ENCODE results near the gene KRT12. TPM values are rescaled to one million over a fixed set of nuclear protein-coding genes. Genes with fewer than 3 reads are reported as not detected.

KRT12 gene
- total and polyA plus RNA-seq, 9 of the 15 experiments (the other 6 are each of a cell fraction or from before 2014, with no cell fraction given) = 0.18 to 7.0 (median 2.2) TPM

DNA sequence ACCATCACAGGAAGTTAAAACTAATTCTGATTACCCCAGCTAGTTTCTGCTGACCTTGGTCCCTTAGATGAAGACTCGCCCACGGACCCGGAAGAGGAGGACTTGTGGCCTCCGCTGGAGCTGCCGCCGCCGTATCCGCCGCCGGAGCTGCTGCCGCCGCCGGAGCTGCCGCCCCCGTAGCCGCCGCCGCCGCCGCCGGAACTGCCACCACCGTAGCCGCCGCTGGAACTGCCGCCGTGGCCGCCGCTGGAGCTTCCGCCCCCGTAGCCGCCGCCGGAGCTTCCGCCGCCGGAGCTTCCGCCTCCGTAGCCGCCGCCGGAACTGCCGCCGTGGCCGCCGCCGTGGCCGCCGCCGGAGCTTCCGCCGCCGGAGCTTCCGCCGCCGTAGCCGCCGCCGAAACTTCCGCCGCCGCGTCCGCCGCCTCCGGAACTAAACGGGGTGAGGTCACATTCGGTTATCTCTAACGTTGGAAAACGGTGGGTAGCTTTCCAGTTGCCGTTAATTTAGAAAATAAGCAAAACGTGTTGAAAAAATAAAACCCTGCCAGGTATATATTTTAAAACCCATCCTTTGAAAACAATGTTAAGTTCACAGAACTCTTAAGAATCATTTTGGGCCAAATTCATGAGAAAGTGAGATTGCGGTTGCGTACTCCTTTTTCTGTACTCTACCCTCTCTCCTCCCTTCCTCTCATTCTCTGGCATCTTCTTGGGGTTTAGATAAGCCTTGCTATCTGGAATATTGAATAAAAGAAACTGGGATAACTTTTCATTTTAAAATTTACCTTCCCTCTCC is 48.1 kb downstream of the KRT12 start (continued):
- no peak for TF ChIP-seq SP1 (CRISPR knock-in tag; IDR thresholded peaks at IDR 0.05)
- no peak for TF ChIP-seq PHF20 (IDR thresholded peaks at IDR 0.05; ENCODE audit: partially characterized antibody)
- no peak for TF ChIP-seq SMC3 (conservative IDR thresholded peaks at IDR 0.05; ENCODE audit: insufficient read depth, low read depth, low read length)
- no peak for TF ChIP-seq MED1 (CRISPR knock-in tag; IDR thresholded peaks at IDR 0.05; ENCODE audit: borderline replicate concordance)
- TF ChIP-seq FOXK2 (conservative IDR thresholded peaks at IDR 0.05 in 1 of 2, IDR thresholded peaks at IDR 0.05 in 1 of 2; ENCODE audit: low read depth in 2 of 2) = no peak; a peak in 1 of 4 replicates
- TF ChIP-seq ZNF140 (CRISPR knock-in tag; IDR thresholded peaks at IDR 0.05) = no peak
- TF ChIP-seq, protein P1, sequence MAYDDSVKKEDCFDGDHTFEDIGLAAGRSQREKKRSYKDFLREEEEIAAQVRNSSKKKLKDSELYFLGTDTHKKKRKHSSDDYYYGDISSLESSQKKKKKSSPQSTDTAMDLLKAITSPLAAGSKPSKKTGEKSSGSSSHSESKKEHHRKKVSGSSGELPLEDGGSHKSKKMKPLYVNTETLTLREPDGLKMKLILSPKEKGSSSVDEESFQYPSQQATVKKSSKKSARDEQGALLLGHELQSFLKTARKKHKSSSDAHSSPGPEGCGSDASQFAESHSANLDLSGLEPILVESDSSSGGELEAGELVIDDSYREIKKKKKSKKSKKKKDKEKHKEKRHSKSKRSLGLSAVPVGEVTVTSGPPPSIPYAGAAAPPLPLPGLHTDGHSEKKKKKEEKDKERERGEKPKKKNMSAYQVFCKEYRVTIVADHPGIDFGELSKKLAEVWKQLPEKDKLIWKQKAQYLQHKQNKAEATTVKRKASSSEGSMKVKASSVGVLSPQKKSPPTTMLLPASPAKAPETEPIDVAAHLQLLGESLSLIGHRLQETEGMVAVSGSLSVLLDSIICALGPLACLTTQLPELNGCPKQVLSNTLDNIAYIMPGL (CRISPR knock-in tag; IDR thresholded peaks at IDR 0.05) = no peak
- no peak for TF ChIP-seq ZBED1 (IDR thresholded peaks at IDR 0.05)
- TF ChIP-seq KDM4B (IDR thresholded peaks at IDR 0.05; ENCODE audit: borderline replicate concordance in 2 of 2, low read depth in 1 of 2) = no peak
- 0 out of 4 replicates have a peak, but pooled peaks of 1 of the 2 experiments have one; percentile 36 for TF ChIP-seq SRF (CRISPR knock-in tag; IDR thresholded peaks at IDR 0.05)
- TF ChIP-seq RBBP5 (IDR thresholded peaks at IDR 0.05; ENCODE audit: borderline replicate concordance, insufficient read depth, low read length, poor library complexity, severe bottlenecking) = no peak
- TF ChIP-seq, protein P2, sequence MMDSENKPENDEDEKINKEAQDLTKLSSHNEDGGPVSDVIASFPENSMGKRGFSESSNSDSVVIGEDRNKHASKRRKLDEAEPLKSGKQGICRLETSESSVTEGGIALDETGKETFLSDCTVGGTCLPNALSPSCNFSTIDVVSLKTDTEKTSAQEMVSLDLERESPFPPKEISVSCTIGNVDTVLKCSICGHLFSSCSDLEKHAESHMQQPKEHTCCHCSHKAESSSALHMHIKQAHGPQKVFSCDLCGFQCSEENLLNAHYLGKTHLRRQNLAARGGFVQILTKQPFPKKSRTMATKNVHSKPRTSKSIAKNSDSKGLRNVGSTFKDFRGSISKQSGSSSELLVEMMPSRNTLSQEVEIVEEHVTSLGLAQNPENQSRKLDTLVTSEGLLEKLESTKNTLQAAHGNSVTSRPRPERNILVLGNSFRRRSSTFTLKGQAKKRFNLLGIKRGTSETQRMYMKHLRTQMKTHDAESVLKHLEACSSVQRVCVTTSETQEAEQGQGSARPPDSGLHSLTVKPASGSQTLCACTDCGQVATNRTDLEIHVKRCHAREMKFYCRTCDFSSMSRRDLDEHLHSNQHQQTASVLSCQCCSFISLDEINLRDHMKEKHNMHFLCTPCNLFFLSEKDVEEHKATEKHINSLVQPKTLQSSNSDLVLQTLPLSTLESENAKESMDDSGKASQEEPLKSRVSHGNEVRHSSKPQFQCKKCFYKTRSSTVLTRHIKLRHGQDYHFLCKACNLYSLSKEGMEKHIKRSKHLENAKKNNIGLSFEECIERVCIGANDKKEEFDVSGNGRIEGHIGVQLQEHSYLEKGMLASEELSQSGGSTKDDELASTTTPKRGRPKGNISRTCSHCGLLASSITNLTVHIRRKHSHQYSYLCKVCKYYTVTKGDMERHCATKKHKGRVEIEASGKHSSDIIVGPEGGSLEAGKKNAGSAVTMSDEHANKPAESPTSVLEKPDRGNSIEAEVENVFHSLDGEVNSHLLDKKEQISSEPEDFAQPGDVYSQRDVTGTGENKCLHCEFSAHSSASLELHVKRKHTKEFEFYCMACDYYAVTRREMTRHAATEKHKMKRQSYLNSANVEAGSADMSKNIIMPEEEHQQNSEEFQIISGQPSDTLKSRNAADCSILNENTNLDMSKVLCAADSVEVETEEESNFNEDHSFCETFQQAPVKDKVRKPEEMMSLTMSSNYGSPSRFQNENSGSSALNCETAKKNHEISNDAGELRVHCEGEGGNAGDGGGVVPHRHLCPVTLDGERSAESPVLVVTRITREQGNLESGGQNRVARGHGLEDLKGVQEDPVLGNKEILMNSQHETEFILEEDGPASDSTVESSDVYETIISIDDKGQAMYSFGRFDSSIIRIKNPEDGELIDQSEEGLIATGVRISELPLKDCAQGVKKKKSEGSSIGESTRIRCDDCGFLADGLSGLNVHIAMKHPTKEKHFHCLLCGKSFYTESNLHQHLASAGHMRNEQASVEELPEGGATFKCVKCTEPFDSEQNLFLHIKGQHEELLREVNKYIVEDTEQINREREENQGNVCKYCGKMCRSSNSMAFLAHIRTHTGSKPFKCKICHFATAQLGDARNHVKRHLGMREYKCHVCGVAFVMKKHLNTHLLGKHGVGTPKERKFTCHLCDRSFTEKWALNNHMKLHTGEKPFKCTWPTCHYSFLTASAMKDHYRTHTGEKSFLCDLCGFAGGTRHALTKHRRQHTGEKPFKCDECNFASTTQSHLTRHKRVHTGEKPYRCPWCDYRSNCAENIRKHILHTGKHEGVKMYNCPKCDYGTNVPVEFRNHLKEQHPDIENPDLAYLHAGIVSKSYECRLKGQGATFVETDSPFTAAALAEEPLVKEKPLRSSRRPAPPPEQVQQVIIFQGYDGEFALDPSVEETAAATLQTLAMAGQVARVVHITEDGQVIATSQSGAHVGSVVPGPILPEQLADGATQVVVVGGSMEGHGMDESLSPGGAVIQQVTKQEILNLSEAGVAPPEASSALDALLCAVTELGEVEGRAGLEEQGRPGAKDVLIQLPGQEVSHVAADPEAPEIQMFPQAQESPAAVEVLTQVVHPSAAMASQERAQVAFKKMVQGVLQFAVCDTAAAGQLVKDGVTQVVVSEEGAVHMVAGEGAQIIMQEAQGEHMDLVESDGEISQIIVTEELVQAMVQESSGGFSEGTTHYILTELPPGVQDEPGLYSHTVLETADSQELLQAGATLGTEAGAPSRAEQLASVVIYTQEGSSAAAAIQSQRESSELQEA (IDR thresholded peaks at IDR 0.05; ENCODE audit: low read depth) = no peak
- TF ChIP-seq SRSF3 (IDR thresholded peaks at IDR 0.05; ENCODE audit: insufficient read depth, low read length) = no peak
- TF ChIP-seq ZSCAN29 (IDR thresholded peaks at IDR 0.05) = no peak
- TF ChIP-seq, protein P3, sequence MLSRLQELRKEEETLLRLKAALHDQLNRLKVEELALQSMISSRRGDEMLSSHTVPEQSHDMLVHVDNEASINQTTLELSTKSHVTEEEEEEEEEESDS (CRISPR knock-in tag; IDR thresholded peaks at IDR 0.05) = no peak
